PFSK-1 (cell line): Measurements from ENCODE around the gene CPAMD8.

Source experiments
- FOXP2 ChIP-seq: optimal IDR thresholded peaks from 2 replicates; pipeline ENCODE3; 2011; ENCODE audit warnings: borderline replicate concordance, control low read depth, inconsistent platforms; ENCODE audit not compliant: insufficient read depth; ENCODE audit errors: extremely low read length, extremely low read depth
- POLR2AphosphoS5 ChIP-seq: IDR thresholded peaks from 2 replicates; pipeline ENCODE4 v1.6.1; 2012; ENCODE audit warnings: low read depth, mild to moderate bottlenecking, control low read depth, low read length, moderate library complexity
- REST ChIP-seq, 2 experiments: IDR thresholded peaks; 2 replicates each; pipeline versions ENCODE4 v1.6.1 to v1.8.0; 2011 to 2012; ENCODE audit warnings: low read depth in 2 of 2, low read length in 2 of 2, control low read depth in 1 of 2, inconsistent platforms in 1 of 2, mild to moderate bottlenecking in 1 of 2, moderate library complexity in 1 of 2; ENCODE audit not compliant: insufficient read depth in 1 of 2
- SIN3A ChIP-seq: IDR thresholded peaks from 2 replicates; pipeline ENCODE4 v1.6.1; 2012; ENCODE audit warnings: mild to moderate bottlenecking, low read length, moderate library complexity, borderline replicate concordance; ENCODE audit not compliant: insufficient read depth

DNA sequence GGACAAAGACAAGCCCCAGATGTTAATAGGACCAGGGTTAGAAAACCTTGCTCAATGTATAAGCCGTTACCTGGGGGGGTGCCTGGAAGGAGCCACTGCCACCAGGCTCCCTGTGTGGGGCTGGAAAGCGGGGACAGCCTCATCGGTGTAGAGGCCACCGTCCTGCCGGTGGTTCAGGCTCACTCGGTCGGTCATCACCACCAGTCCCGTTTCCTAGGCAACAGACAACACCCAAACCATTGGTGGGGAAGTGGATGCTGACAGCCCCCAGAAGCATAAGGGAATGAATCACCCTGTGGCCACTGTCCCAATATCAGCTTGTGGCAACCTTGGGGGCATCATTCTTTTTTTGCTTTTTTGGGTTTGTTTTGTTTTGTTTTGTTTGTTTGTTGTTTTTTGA lies 55.8 kb downstream of the CPAMD8 start:
- TF ChIP-seq POLR2AphosphoS5 (no peak), FOXP2 (no peak), REST (IDR thresholded peaks at IDR 0.05; ENCODE audit: insufficient read depth in 1 of 2, low read depth in 2 of 2, low read length in 2 of 2) (no peak), SIN3A (no peak)
